Inflammatory macrophage treated with lipopolysaccharide for 1 hour (primary cell): ENCODE data around the gene RAMP1.
"Not testable (repeated sequence)": the region's sequence is repeated elsewhere in the genome, so short reads cannot be mapped to it uniquely, and the experiment has no call there.

ENCODE experiments used
- DNase-seq, 2 donors: peaks; one replicate each; pipeline ENCODE4 v3.0.0-alpha.2; 2020 to 2022

RAMP1 gene

GRCh38 chr2:237859533-237860272 is at the start of gene RAMP1:
TSS of gene RAMP1 (plus strand) at chr2:237859623. CDS start at chr2:237859676, 53 bp downstream.
- peak in 1 of 2 donors; percentile 14 for DNase-seq

DNA sequence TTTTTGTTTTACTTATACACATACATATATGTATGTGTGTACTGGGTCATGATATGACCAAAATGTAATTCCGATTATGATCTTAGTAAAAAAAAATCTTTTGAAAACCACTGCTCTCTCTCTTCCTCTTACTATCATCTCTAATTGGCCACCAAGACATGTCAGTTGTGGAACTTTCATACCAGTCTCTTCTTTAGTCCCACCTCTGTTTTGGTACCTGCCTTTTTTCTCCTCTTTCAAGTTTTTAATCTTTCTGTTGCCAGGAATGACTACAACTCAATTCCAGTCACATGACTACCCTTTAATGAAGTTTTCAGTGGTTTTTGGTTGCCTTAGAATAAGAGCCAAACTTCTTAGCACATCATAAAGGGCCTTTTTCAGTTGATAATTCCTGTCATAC is 43.8 kb upstream of the RAMP1 start:
- DNase-seq: no peak

- no peak for DNase-seq
Observed at GRCh38 chr2:237816531-237816930, 42.9 kb upstream of the RAMP1 start.

GRCh38 chr2:237818066-237818473 is 41.4 kb upstream of the RAMP1 start:
- DNase-seq: peak; percentile 7 to 32

- peak; percentile 32 to 55 for DNase-seq
Observed at GRCh38 chr2:237819231-237819630, 40.2 kb upstream of the RAMP1 start.

GRCh38 chr2:237820421-237820820 is 39.0 kb upstream of the RAMP1 start:
- no peak for DNase-seq

DNA sequence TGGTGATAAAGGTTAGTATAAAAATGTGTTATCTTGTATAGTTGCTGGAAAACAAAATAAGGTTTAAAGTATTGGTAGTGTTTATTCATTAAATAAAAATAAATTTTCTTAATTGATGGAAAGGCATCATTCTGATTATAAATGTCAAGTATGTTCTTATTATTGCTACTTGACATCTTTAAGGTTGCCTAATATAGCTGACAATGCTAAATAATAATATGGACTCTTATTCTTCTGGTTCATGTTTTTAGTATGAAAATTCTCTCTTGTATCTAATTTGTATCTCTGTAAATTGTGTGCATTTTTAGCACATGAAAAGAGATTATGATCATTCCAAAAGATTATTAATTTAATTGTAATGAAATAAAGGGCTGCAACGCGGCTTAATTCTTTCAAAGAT is 35.9 kb upstream of the RAMP1 start:
- DNase-seq: no peak

DNA sequence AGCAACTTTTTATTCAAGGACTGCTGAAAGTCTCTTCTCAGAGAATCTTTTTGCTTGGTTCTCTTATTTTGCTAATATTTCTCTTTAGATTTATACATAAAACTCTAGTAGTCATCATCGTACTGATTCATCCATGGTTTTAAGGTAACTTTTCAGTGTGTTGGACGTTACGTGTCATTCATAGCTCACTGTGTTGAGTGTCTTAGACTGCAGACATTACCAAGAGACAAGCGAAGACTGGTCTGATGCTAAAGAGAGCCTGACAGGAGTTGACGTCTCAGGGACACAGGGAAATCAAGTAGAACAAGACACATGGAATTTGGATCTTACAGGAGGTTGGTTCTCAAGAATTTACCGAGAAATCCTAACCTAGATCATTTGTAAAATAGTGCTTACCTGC is 35.3 kb upstream of the RAMP1 start:
- no peak for DNase-seq

- no peak for DNase-seq
Observed at GRCh38 chr2:237827421-237827987, 31.9 kb upstream of the RAMP1 start.

- no peak for DNase-seq
Observed at GRCh38 chr2:237830522-237830921, 28.9 kb upstream of the RAMP1 start.

GRCh38 chr2:237833546-237833945 is 25.9 kb upstream of the RAMP1 start:
- no peak for DNase-seq

- no peak for DNase-seq
Observed at GRCh38 chr2:237835372-237835771, 24.1 kb upstream of the RAMP1 start.

DNA sequence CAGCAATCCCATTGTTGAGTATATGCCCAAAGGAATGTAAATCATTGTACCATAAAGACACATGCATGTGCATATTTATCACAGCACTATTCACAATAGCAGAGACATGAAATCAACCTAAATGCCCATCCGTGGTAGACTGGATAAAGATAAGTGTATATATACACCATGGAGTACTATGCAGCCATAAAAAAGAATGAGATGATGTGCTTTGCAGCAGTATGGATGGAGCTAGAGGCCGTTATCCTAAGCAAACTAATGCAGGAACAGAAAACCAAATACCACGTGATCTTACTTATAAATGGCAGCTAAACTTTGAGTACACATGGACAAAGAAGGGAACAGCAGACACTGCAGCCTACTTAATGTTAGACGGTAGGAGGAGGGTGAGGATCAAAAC is 18.4 kb upstream of the RAMP1 start:
- DNase-seq: no peak

DNA sequence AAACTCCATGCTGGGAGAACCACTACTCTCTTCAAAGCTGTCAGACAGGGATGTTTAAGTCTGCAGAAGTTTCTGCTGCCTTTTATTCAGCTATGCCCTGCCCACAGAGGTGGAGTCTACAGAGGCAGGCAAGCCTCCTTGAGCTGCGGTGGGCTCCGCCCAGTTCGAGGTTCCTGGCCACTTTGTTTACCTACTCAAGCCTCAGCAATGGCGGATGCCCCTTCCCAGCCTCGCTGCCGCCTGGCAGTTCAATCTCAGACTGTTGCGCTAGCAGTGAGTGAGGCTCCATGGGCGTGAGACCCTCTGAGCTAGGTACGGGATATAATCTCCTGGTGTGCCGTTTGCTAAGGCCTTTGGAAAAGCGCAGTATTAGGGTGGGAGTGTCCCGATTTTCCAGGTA is 10.5 kb upstream of the RAMP1 start:
- DNase-seq: not testable (repeated sequence)

GRCh38 chr2:237854295-237854694 is 5.1 kb upstream of the RAMP1 start:
- DNase-seq: no peak

DNA sequence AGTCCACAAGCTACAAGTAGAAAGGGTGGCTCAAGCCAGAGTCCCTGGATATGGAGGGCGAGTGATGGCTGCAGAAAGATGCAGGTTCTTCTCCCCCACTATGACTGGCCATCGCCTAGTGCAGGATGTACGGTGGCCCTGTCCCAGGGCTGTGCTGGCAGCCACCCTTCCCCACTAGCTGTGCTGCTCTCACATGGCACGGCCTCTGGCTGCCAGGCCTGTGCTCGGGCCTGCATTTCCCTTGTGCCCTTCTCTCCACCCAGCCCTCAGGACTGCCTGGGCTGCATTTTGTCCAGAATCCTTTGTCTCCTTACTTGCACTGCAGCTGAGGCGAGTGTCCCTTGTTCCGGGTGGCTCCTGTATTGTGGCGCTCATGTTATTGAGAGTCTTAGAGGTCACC is 1.6 kb upstream of the RAMP1 start:
- DNase-seq: no peak

DNA sequence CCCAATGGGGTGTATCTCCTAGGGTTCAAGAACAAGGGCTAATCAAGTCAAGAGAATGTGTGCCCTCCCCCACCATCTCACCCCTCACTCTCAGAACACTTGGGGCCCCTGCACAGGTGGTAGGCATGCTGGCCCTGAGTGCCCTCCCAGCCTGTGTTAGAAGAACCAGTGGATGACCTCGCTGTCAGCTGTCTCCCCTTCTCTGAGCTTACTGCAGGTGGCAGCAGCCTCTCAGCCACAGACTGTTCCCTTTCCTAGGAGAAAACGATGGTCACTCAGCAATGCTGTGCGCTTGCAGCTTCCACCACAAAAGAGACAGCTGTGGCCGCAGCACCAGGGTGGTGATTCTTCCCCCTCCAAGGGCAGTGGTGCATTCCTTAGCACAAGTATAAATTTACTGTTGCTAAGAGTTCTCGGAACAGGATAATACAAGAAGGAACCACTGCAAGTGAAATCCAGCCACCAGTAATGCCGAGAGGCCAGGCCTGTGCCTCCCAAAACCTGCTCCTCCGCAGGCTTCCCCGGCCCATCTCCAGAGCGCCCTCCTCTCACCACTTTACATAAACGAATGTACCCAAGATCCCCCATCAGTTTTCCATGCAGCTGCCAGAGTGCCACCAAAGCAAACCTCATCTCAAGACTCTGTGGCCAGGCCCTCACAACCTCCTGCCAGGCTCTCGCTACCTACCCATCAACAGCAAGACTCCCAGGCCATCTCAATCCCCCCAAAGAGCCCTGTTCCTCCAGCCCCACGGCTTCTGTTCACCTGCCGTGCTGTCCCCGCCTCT is 935 bp upstream of the RAMP1 start:
- peak; percentile 63 to 77 for DNase-seq

GRCh38 chr2:237859082-237859433 is 365 bp upstream of the RAMP1 start:
- no peak for DNase-seq

- no peak for DNase-seq
Observed at GRCh38 chr2:237860273-237860935, 981 bp downstream of the RAMP1 start.

- DNase-seq: no peak
Observed at GRCh38 chr2:237861875-237862527, 2.6 kb downstream of the RAMP1 start.

DNA sequence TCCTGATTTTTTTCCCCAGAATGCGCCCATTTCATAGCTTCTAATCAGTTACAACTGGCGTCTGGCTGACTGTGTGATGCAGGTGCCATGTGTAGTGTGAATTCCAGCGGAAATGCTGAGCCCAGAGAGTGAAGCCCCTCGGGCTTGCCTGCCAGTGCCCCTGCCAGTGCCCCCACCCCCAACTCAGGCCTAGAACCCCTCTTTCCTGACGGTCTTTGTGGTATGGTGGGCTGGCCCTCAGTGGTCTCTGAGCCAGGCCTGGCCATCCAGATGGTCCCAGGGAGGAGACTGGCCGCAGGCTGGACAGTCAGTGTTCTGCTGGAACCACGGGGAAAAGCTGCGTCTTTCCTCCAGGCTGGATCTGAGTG is 3.1 kb downstream of the RAMP1 start:
- DNase-seq: no peak

DNA sequence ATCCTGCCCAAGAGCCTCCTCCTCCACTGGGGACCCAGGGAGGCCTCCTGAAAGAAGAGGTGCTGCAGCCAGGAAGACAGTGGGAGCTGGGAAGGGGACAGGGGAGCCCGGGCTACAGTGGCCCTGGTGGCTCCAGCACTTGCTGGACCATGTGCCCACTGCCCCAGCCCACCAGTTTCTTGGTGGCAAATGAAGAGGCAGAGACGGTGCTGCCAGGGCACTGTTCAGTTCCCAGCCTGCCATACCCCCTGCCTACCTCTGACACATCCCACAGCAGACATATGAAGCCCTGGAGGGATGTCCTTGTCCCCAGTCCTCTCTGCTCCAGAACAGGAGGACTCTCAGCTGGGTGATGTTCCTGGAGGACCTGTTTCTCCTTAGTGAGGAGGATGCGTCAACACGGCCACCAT is 3.7 kb downstream of the RAMP1 start:
- no peak for DNase-seq
